Central memory CD8-positive, alpha-beta T cell (primary cell): ENCODE results near the gene GJB3.

Experiments used
- ATAC-seq: fragments of 150-1000 bp; cut with Tn5 transposase; replicated peaks from 2 replicates; pipeline ENCODE4 v1.10.0; 2022; ENCODE audit warnings: mild to moderate bottlenecking, moderate FRiP score, moderate number of reproducible peaks; ENCODE audit not compliant: poor library complexity, severe bottlenecking; ENCODE audit errors: extremely low read depth
- DNase-seq, 2 donors: peaks; one replicate each; pipeline ENCODE4 v3.0.0; 2021; ENCODE audit warnings: low spot score in 2 of 2
- H3K27ac Mint-ChIP-seq: one replicate; pipeline ENCODE4 v1.8.0; 2022; ENCODE audit warnings: low read depth, mild to moderate bottlenecking, moderate library complexity, mixed read lengths
- H3K27me3 Mint-ChIP-seq: one replicate; pipeline ENCODE4 v1.8.0; 2022; ENCODE audit warnings: mixed read lengths
- H3K36me3 Mint-ChIP-seq: one replicate; pipeline ENCODE4 v1.8.0; 2022; ENCODE audit warnings: mild to moderate bottlenecking, moderate library complexity, mixed read lengths; ENCODE audit not compliant: insufficient read depth
- H3K4me1 Mint-ChIP-seq: one replicate; pipeline ENCODE4 v1.8.0; 2022; ENCODE audit warnings: mixed read lengths
- H3K4me3 Mint-ChIP-seq: one replicate; pipeline ENCODE4 v1.8.0; 2022; ENCODE audit warnings: mild to moderate bottlenecking, moderate library complexity, mixed read lengths
- H3K9me3 Mint-ChIP-seq: one replicate; pipeline ENCODE4 v1.8.0; 2022; ENCODE audit warnings: mixed read lengths

Gene GJB3

DNA sequence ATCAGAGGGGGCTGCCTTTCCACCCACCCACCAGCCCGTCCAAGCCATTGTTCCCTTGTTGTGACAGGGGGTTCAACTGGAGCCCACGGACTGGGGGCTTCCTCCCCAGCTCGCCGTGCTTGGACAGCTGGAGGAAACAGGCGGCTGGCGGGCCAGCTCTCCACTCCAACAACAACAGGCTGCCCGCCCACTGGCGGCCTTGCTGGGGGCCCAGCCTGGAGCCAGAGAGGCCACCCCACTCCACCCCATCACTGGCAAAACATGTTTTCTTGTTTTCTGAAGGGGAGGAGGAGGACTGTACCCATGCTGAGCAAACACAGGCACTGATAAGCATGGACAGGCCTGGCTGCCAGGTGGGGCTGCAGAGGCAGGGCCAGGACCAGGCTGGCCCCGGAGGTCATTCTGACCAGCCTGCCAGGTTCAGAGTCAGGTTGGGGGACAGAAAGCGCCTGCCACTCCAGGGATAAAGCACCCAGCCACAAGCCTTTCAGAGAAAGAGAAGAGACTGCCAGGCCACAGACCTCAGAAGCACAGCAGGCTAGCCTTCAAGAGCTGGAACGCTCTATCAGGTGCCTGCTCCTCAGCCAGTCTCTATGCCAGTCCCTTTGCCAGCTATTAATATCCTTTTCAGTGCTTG, 44.6 kb downstream of the GJB3 start:
- Mint-ChIP-seq H3K4me1 (no peaks in the 10 kb centered on the region), H3K4me3 (no peak overlapping the region), H3K27me3 (no peaks in the 10 kb centered on the region), H3K36me3 (no peaks in the 10 kb centered on the region), H3K9me3 (peaks cover 6% of the 10 kb centered on the region), H3K27ac (no peak overlapping the region)
- DNase-seq (no peak), ATAC-seq (no peak)

DNA sequence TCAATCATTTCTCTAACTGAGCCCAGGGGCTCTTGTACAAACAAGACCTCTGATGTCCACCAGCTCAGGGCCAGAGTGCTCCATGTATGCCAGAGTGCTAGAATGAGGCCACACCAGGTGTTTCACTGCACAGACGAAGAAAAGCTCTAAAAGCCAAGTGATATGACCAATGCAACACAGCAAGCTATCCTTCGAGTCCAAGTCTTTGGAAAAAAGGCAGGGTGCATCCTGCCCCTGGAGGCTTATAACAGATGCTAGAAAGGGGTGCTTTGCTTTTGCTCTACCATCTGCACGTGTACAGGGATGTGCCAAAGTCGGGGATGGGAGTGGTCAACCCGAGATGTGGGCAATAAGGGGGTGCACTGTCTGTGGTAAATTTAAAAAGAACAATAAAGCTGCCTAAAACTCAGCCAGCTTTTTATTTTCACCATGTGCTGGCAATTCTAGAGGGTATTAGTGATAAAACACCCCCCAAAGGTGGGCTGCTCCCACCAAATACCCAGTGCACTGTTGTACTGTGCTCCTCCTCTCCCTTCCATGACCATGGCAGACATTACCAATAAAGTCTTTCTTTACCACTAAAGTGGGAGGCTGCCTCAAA, 46.4 kb downstream of the GJB3 start:
- no peak for DNase-seq
- Mint-ChIP-seq H3K36me3 (no peaks in the 10 kb centered on the region), H3K4me3 (no peak overlapping the region), H3K9me3 (peaks cover 6% of the 10 kb centered on the region), H3K27me3 (no peaks in the 10 kb centered on the region), H3K4me1 (no peaks in the 10 kb centered on the region), H3K27ac (no peak overlapping the region)
- ATAC-seq: no peak

GRCh38 chr1:34828611-34829010, 47.6 kb downstream of the GJB3 start:
- H3K4me1 Mint-ChIP-seq: no peaks in the 10 kb centered on the region
- DNase-seq (no peak), ATAC-seq (no peak)
- no peaks in the 10 kb centered on the region for H3K36me3 Mint-ChIP-seq
- no peak overlapping the region for H3K4me3 Mint-ChIP-seq
- no peak overlapping the region for H3K27ac Mint-ChIP-seq
- peaks cover 6% of the 10 kb centered on the region for H3K9me3 Mint-ChIP-seq
- no peaks in the 10 kb centered on the region for H3K27me3 Mint-ChIP-seq

DNA sequence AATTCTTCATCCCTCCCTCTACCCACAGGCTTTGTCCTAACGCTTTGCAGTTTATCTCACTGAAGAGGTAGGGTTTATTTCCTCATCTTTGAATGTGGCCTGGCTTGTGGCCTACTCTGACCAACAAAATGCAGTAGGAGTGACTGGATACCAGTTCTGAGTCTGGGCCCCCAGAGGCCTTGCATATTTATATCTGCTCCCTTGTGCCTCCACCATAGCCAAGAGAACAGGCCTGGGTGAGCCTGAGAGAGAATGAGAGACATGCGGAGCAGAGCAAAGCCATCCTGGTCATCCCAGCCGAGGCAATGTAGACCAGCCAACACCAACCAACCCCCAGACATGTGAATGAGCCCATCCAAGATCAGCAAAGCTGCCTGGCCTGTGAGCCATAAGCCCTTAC, 48.2 kb downstream of the GJB3 start:
- no peak for ATAC-seq
- no peaks in the 10 kb centered on the region for H3K27me3 Mint-ChIP-seq
- DNase-seq: no peak

GRCh38 chr1:34831721-34832246, 50.8 kb downstream of the GJB3 start:
- DNase-seq (no peak), ATAC-seq (no peak)
- Mint-ChIP-seq H3K9me3 (no peaks in the 10 kb centered on the region), H3K27me3 (no peaks in the 10 kb centered on the region), H3K27ac (no peak overlapping the region), H3K4me3 (no peak overlapping the region), H3K36me3 (no peaks in the 10 kb centered on the region), H3K4me1 (no peaks in the 10 kb centered on the region)

More for the DNA sequence above, 48.2 kb downstream of the GJB3 start:
- H3K27ac Mint-ChIP-seq: no peak overlapping the region
- peaks cover under 1% of the 10 kb centered on the region for H3K9me3 Mint-ChIP-seq
- H3K4me3 Mint-ChIP-seq: no peak overlapping the region
- no peaks in the 10 kb centered on the region for H3K36me3 Mint-ChIP-seq
- no peaks in the 10 kb centered on the region for H3K4me1 Mint-ChIP-seq

DNA sequence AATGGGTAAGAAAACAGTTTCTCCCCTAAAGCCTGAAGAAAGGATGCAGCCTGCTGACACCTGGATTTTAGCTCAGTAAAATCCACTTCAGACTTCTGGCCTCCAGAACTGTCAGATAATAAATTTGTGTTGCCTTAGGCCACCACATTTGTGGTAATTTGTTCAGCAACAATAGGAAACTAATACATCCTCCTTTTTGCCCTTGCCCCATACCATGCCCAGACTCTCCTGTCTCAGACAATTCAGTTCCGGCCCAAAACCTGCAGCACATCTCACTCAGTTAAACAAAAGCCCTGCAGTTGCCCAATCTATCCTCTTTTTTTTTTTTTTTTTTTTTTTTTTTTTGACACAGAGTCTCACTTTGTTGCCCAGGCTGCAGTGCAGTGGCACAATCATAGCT, 52.7 kb downstream of the GJB3 start:
- H3K27ac Mint-ChIP-seq: no peak overlapping the region
- peaks cover 5% of the 10 kb centered on the region for H3K36me3 Mint-ChIP-seq
- no peaks in the 10 kb centered on the region for H3K27me3 Mint-ChIP-seq
- H3K4me1 Mint-ChIP-seq: no peaks in the 10 kb centered on the region
- no peak for ATAC-seq
- DNase-seq: no peak
- no peak overlapping the region for H3K4me3 Mint-ChIP-seq
- no peaks in the 10 kb centered on the region for H3K9me3 Mint-ChIP-seq
